Endothelial cell of umbilical vein (primary cell): Measurements from ENCODE around the gene DNAJC4.

Experiments
- CTCF ChIP-seq, 2 donors: IDR thresholded peaks; 1 replicate in 1 of 2; 2 replicates in 1 of 2; pipeline ENCODE4 v1.5.1; 2011; ENCODE audit warnings: low read length in 2 of 2, mild to moderate bottlenecking in 2 of 2, moderate library complexity in 2 of 2, control low read depth in 1 of 2, inconsistent platforms in 1 of 2, low read depth in 1 of 2; ENCODE audit not compliant: insufficient read depth in 1 of 2; ENCODE audit errors: extremely low read depth in 1 of 2
- EZH2 ChIP-seq: IDR thresholded peaks from 2 replicates; pipeline ENCODE4 v1.6.1; 2012; ENCODE audit warnings: borderline replicate concordance, low read depth, mild to moderate bottlenecking, moderate library complexity, low read length, inconsistent platforms; ENCODE audit not compliant: severe bottlenecking
- JUN ChIP-seq: IDR thresholded peaks from 2 replicates; pipeline ENCODE4 v1.6.1; 2011; ENCODE audit warnings: borderline replicate concordance, low read depth; ENCODE audit not compliant: insufficient read length, insufficient read depth
- MYC ChIP-seq: IDR thresholded peaks from one replicate; pipeline ENCODE4 v1.6.1; 2011; ENCODE audit warnings: mild to moderate bottlenecking, low read depth, low read length
- POLR2A ChIP-seq: IDR thresholded peaks from 2 replicates; pipeline ENCODE4 v1.6.1; 2012; ENCODE audit warnings: low read depth, mild to moderate bottlenecking, control low read depth, low read length
- POLR2AphosphoS5 ChIP-seq: IDR thresholded peaks from 2 replicates; pipeline ENCODE4 v1.6.1; 2012; ENCODE audit warnings: low read depth, mild to moderate bottlenecking, control low read depth, low read length, moderate library complexity; ENCODE audit not compliant: insufficient read depth

- TF ChIP-seq CTCF (IDR thresholded peaks at IDR 0.05; ENCODE audit: extremely low read depth in 1 of 2, insufficient read depth in 1 of 2, low read depth in 1 of 2, low read length in 2 of 2) (no peak), POLR2AphosphoS5 (no peak), POLR2A (no peak), MYC (no peak), EZH2 (no peak), JUN (no peak)
These were observed 23.1 kb downstream of the DNAJC4 start for GRCh38 chr11:64253481-64253880.
